ENCODE measurements around the gene TMEM81.
A peak's percentile ranks its signal among the peaks of the same experiment; 100 is the strongest.

The TMEM81 gene

GRCh38 chr1:205084360-205084759 lies at the start of gene TMEM81:
TSS of gene TMEM81 (minus strand) at chr1:205084460. CDS start at chr1:205084320, 140 bp downstream.
- no peak for DNase-seq (ENCODE audit: low read depth, low spot score)

GRCh38 chr1:205133287-205133686 lies 49.0 kb upstream of the TMEM81 start:
- no peak for DNase-seq (ENCODE audit: low read depth, low spot score)
- no peak overlapping the region for H3K27ac ChIP-seq

More at GRCh38 chr1:205084360-205084759, at the start of gene TMEM81:
- no peak within 1 kb of the TSS for H3K27ac ChIP-seq

- no peak overlapping the region for H3K27ac ChIP-seq
- DNase-seq (ENCODE audit: low read depth, low spot score): no peak
These were observed 45.3 kb upstream of the TMEM81 start for GRCh38 chr1:205129447-205130029.

- no peak overlapping the region for H3K27ac ChIP-seq
- peak; percentile 26 for DNase-seq (ENCODE audit: low read depth, low spot score)
These were observed 43.8 kb upstream of the TMEM81 start for GRCh38 chr1:205128050-205128449.

- no peak overlapping the region for H3K27ac ChIP-seq
- no peak for DNase-seq (ENCODE audit: low read depth, low spot score)
These were observed 43.4 kb upstream of the TMEM81 start for GRCh38 chr1:205127646-205128045.

- H3K27ac ChIP-seq: no peak overlapping the region
- DNase-seq (ENCODE audit: low read depth, low spot score): no peak
These were observed 40.5 kb upstream of the TMEM81 start for GRCh38 chr1:205124726-205125125.

- DNase-seq (ENCODE audit: low read depth, low spot score): no peak
- H3K27ac ChIP-seq: peak overlapping the region; percentile 87
These were observed 38.2 kb upstream of the TMEM81 start for GRCh38 chr1:205122489-205122882.

- H3K27ac ChIP-seq: peak within 1 kb of the TSS; percentile 87
- peak; percentile 94 for DNase-seq (ENCODE audit: low read depth, low spot score)
These were observed 37.6 kb upstream of the TMEM81 start, which contains the start of gene RBBP5 for GRCh38 chr1:205121660-205122488. TSS of gene RBBP5 (minus strand) at chr1:205121978. CDS start at chr1:205121873, 105 bp downstream.

GRCh38 chr1:205118752-205119151 lies 34.5 kb upstream of the TMEM81 start:
- no peak overlapping the region for H3K27ac ChIP-seq
- DNase-seq (ENCODE audit: low read depth, low spot score): no peak

GRCh38 chr1:205111354-205111753 lies 27.1 kb upstream of the TMEM81 start:
- no peak for DNase-seq (ENCODE audit: low read depth, low spot score)
- no peak overlapping the region for H3K27ac ChIP-seq

GRCh38 chr1:205109711-205110110 lies 25.5 kb upstream of the TMEM81 start:
- no peak for DNase-seq (ENCODE audit: low read depth, low spot score)

GRCh38 chr1:205109269-205109668 lies 25.0 kb upstream of the TMEM81 start:
- DNase-seq (ENCODE audit: low read depth, low spot score): no peak

More at GRCh38 chr1:205109711-205110110, 25.5 kb upstream of the TMEM81 start:
- no peak overlapping the region for H3K27ac ChIP-seq

GRCh38 chr1:205108464-205108863 lies 24.2 kb upstream of the TMEM81 start:
- no peak overlapping the region for H3K27ac ChIP-seq
- DNase-seq (ENCODE audit: low read depth, low spot score): no peak

More at GRCh38 chr1:205109269-205109668, 25.0 kb upstream of the TMEM81 start:
- H3K27ac ChIP-seq: no peak overlapping the region

GRCh38 chr1:205107327-205107726 lies 23.1 kb upstream of the TMEM81 start:
- no peak for DNase-seq (ENCODE audit: low read depth, low spot score)
- H3K27ac ChIP-seq: no peak overlapping the region

- no peak for DNase-seq (ENCODE audit: low read depth, low spot score)
- H3K27ac ChIP-seq: no peak overlapping the region
These were observed 18.1 kb upstream of the TMEM81 start for GRCh38 chr1:205102404-205102803.

- no peak for DNase-seq (ENCODE audit: low read depth, low spot score)
- H3K27ac ChIP-seq: no peak overlapping the region
These were observed 14.0 kb upstream of the TMEM81 start for GRCh38 chr1:205098242-205098641.

- no peak for DNase-seq (ENCODE audit: low read depth, low spot score)
- H3K27ac ChIP-seq: no peak overlapping the region
These were observed 11.2 kb upstream of the TMEM81 start for GRCh38 chr1:205095422-205095821.

- no peak for DNase-seq (ENCODE audit: low read depth, low spot score)
- H3K27ac ChIP-seq: no peak overlapping the region
These were observed 6.9 kb upstream of the TMEM81 start for GRCh38 chr1:205091043-205091740.

GRCh38 chr1:205088341-205088740 lies 4.1 kb upstream of the TMEM81 start:
- H3K27ac ChIP-seq: no peak overlapping the region
- DNase-seq (ENCODE audit: low read depth, low spot score): no peak

- DNase-seq (ENCODE audit: low read depth, low spot score): no peak
- no peak overlapping the region for H3K27ac ChIP-seq
These were observed 1.8 kb downstream of the TMEM81 start for GRCh38 chr1:205082431-205082830.

GRCh38 chr1:205077934-205078311 lies 6.3 kb downstream of the TMEM81 start:
- no peak overlapping the region for H3K27ac ChIP-seq
- DNase-seq (ENCODE audit: low read depth, low spot score): no peak
